Right atrium auricular region (tissue), 2 donors: ENCODE data around the gene VPS13C. TPM values are rescaled to one million over a fixed set of nuclear protein-coding genes. Genes with fewer than 3 reads are reported as not detected.

Experiments
- DNase-seq: peaks from one replicate; pipeline ENCODE4 v3.0.0-alpha.2; 2019; ENCODE audit warnings: low spot score
- H3K27ac ChIP-seq, 2 donors: fragments of 200-600 bp; sonication (generic); 1 replicate in 1 of 2; 2 replicates in 1 of 2; pipeline ENCODE4 v1.5.1; 2016 to 2019
- H3K27me3 ChIP-seq, 2 donors: fragments of 200-600 bp; sonication (generic); one replicate each; pipeline versions ENCODE4 v1.5.1 to v1.6.0; 2017 to 2019
- H3K36me3 ChIP-seq: fragments of 200-600 bp; sonication (generic); one replicate; pipeline ENCODE4 v1.5.1; 2016
- H3K4me1 ChIP-seq, 2 donors: fragments of 200-600 bp; sonication (generic); one replicate each; pipeline versions ENCODE4 v1.5.1 to v1.6.0; 2017 to 2019
- H3K4me3 ChIP-seq, 2 donors: fragments of 200-600 bp; sonication (generic); 1 replicate in 1 of 2; 2 replicates in 1 of 2; pipeline ENCODE4 v1.5.1; 2017 to 2019; ENCODE audit warnings: mild to moderate bottlenecking in 1 of 2, moderate library complexity in 1 of 2
- H3K9me3 ChIP-seq, 2 donors: fragments of 200-600 bp; sonication (generic); one replicate each; pipeline ENCODE4 v1.5.1; 2019
- total RNA-seq, 2 donors: library from RNA; depleted of rRNA; stranded (reverse); fragments of >200 nt; gene quantifications; one replicate each; pipeline ENCODE4 v1.1.0, GENCODE V29; 2016
- TF ChIP-seq, protein P1 (sequence below), 2 donors: fragments of 200-600 bp; sonication (generic); IDR thresholded peaks; one replicate each; pipeline ENCODE4 v1.5.1; 2019; ENCODE audit warnings: antibody characterized with exemption in 2 of 2

Gene VPS13C
- total RNA-seq, 2 donors from 2014 or later, result 30.3 to 41.9 TPM

DNA sequence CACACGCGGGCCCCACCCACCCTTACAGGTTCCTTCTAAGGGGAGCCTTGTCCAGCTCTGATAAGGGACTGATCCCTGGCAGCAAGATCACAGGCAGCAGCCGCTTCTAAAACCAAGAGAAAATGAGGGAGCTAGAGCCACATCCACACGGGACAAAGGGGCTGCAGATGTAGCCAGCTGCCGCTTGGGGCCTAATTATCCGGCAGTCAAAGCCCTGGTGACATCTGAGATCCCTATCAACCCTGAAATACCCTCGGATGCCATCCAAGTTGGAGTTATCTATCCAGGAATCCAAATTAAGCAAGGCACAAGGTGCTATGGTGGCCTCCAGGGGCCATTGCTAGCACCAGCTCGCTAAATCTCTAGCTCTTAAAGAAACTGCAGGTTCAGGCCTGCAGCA is 248.3 kb downstream of the VPS13C start:
- Histone ChIP-seq H3K9me3 (no peaks in the 10 kb centered on the region), H3K4me1 (no peaks in the 10 kb centered on the region), H3K36me3 (no peaks in the 10 kb centered on the region), H3K27me3 (no peaks in the 10 kb centered on the region), H3K27ac (no peak overlapping the region), H3K4me3 (no peak overlapping the region)
- DNase-seq, result no peak
- TF ChIP-seq, protein P1, sequence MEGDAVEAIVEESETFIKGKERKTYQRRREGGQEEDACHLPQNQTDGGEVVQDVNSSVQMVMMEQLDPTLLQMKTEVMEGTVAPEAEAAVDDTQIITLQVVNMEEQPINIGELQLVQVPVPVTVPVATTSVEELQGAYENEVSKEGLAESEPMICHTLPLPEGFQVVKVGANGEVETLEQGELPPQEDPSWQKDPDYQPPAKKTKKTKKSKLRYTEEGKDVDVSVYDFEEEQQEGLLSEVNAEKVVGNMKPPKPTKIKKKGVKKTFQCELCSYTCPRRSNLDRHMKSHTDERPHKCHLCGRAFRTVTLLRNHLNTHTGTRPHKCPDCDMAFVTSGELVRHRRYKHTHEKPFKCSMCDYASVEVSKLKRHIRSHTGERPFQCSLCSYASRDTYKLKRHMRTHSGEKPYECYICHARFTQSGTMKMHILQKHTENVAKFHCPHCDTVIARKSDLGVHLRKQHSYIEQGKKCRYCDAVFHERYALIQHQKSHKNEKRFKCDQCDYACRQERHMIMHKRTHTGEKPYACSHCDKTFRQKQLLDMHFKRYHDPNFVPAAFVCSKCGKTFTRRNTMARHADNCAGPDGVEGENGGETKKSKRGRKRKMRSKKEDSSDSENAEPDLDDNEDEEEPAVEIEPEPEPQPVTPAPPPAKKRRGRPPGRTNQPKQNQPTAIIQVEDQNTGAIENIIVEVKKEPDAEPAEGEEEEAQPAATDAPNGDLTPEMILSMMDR (IDR thresholded peaks at IDR 0.05), result no peak

DNA sequence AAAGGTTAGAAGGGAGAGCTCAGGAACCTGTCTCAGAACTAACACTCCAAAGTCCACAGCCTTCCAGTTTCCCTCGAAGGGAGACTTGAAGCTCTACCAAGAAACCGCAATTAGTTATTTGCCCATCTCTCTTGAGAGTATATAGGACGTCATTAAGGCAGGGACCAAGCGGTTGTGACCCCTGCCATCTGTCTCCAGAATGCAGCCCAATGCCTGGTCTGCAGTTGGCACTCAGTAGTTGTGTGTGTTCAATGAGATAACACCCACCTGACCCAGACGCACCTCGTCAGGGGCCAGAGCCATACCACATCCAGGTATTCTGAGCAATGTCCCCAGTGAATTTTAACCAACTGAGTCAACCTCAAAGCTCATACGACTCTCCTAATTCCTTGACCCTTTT is 251.0 kb downstream of the VPS13C start:
- Histone ChIP-seq H3K9me3 (no peaks in the 10 kb centered on the region), H3K4me1 (no peaks in the 10 kb centered on the region), H3K36me3 (no peaks in the 10 kb centered on the region), H3K27me3 (no peaks in the 10 kb centered on the region), H3K4me3 (no peak overlapping the region), H3K27ac (no peak overlapping the region)
- DNase-seq, result no peak
- TF ChIP-seq, protein P1 (IDR thresholded peaks at IDR 0.05), result no peak

DNA sequence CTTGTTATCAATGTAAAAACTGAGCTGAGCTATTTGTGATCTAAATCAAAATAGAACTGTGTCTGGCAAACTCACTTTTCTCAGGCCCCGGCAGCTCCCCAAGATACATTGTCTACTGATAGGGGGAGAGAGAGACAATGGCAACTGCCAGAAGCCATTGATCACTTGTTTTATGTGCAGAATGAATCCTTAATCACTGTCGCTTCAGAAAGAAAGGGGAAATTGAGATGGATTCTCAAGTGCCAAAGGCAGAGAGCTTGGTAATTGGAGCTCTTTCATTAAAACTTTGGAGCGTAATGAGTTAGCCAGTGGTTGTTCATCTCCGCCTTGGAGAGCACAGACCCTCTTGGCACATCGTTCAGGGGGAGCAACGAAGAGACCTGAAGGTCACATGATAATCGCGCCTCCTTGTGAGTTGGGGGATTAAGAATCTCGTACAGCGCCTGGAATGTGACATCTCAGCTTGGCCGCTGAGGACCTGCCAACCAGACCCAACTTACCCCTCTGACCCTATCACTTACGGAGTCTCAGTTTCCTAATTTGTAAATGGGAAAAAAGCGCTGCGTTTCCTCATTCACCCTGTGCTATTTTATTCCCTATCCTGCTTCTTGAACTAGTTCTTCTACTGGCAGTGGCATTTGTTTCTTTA is 252.8 kb downstream of the VPS13C start:
- H3K27ac ChIP-seq, result no peak overlapping the region
- DNase-seq, result no peak
- H3K9me3 ChIP-seq, result no peaks in the 10 kb centered on the region
- H3K4me3 ChIP-seq, result no peak overlapping the region
- H3K4me1 ChIP-seq, result no peaks in the 10 kb centered on the region
- no peaks in the 10 kb centered on the region for H3K27me3 ChIP-seq
- H3K36me3 ChIP-seq, result no peaks in the 10 kb centered on the region
- TF ChIP-seq, protein P1 (IDR thresholded peaks at IDR 0.05), result no peak

Other genes starting within 250 kb of the VPS13C start
- gene C2CD4A, start 6.5 kb upstream of the VPS13C start, total RNA-seq, result under 1 TPM in 1 of 2 donors, not detected in 1; 0.16 TPM
- gene C2CD4B, start 104.8 kb upstream of the VPS13C start, total RNA-seq, result 1 to 10 TPM; 3.9 to 5.9 TPM